GM18951 (cell line): Measurements from ENCODE around the gene URM1.
"Not testable (repeated sequence)": the region's sequence is repeated elsewhere in the genome, so short reads cannot be mapped to it uniquely, and the experiment has no call there.

Experiments used
- POLR2A ChIP-seq: IDR thresholded peaks from 4 replicates; pipeline ENCODE4 v1.6.1; 2011; ENCODE audit warnings: mild to moderate bottlenecking; ENCODE audit not compliant: insufficient read length, insufficient read depth; ENCODE audit errors: extremely low read depth
- in situ Hi-C: fragments of 300-500 bp; cut with MboI; formaldehyde crosslinking; loops from one replicate; pipeline ENCODE4 v1.12.0; 2022; ENCODE audit warnings: low sequenced_read_pairs, mixed read lengths, inconsistent platforms; ENCODE audit not compliant: unreplicated experiment

Gene URM1

DNA sequence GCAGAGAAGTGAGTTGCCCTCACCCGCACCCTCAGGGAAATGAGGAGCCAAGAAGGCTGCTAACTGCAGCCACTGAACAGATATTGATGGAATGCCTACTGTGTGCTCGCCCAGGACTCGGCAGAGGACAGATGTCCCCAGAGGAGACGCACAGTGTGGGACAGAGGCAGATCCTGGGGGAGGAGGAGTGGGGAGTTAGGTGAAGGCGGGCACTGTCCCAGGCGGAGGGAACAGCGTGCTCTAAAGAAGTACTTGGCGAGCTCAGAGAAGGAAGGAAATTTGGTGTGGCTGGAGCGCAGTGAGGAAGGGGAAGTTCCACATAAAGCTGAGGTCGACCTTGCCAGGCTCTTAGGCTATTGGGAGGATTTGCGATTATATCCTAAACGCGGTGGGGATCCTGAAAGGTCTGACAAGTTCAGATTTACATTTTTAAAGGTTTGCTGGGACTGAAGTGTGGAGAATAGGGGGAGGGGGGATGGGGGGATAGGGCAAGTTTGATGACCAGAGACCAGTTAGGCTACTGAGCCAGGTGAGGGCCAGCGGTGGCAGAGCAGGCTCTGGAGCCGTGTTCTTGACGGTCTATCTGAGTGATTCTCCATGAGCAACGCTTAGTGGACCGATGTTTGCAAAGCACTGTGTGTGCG is 25.9 kb downstream of the URM1 start:
- no peak for TF ChIP-seq POLR2A
- in situ Hi-C loops, result no loop called here

DNA sequence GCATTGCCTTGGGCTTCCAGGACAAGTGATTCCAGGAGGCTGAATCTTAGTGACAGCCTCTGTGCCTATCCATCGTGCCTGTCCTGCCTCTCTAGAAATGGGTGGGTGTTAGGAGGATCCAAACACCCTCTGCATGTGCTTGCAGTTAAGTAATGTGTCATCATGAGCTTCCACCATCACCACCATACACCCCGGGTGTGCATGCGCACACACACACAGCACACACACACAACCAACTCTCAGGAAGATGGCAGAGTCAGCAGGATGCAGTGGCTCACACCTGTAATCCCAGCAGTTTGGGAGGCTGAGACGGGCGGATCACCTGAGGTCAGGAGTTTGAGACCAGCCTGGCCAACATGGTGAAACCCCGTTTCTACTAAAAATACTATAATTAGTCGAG is 26.7 kb downstream of the URM1 start:
- in situ Hi-C loops, result no loop called here
- TF ChIP-seq POLR2A, result no peak

GRCh38 chr9:128399861-128400260 is 28.7 kb downstream of the URM1 start:
- TF ChIP-seq POLR2A, result no peak
- in situ Hi-C loops, result no loop called here

DNA sequence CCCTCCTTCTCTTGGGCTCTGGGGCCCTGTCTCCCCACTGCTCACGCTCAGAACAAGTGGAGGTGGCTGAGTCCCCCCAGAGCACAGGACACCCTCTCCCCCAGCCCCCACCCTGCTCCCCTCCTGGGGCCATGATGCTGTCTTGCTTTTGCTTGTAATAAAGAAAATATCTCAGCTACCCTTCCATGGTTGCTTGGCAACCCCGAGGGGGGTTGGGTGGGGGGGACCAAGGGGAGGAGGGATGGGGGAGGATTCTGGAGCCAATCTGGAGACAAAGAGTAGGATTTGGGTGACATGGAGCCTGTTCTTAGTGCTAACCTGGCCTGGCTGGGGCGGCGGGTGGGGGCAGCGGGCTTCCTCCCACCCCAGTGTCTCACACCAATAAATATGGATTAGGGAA is 33.4 kb downstream of the URM1 start:
- in situ Hi-C loops, result no loop called here

DNA sequence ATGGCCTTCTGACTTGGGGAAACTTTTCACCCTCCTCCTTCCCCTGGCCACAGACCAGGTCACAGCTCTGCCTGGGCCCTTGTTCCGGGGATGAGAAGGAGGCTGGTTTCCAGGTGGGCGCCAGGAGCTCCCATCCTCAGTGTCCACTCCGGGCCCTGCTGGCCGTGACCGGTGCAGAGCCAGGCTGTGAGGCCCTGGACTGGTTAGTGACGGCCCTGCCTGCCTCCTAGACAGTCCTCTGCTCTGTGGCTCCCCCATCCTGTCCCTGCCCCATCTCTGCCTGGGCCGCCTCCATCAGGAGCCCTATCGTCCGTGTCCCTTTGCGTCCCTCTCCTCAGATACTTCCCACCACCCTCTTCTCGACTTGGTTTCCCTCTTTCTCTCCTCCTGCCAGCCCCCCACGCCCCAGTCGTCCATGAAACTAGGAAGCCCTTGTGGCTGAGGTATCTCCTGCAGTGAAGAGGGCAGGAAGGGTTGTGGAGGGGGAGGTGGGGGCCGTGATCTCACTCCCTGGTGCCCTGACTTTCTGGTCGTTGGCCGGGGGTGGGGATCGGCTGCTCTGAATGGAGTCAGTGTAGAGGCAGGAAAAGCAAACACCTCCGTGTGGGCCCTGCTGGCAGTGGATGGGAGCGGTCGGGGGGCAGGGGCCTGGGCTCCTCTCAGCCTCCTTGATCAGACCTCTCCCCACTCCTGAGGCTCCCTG is 34.1 kb downstream of the URM1 start:
- in situ Hi-C loops, result no loop called here
- TF ChIP-seq POLR2A, result no peak

More for the DNA sequence above, 33.4 kb downstream of the URM1 start:
- no peak for TF ChIP-seq POLR2A

DNA sequence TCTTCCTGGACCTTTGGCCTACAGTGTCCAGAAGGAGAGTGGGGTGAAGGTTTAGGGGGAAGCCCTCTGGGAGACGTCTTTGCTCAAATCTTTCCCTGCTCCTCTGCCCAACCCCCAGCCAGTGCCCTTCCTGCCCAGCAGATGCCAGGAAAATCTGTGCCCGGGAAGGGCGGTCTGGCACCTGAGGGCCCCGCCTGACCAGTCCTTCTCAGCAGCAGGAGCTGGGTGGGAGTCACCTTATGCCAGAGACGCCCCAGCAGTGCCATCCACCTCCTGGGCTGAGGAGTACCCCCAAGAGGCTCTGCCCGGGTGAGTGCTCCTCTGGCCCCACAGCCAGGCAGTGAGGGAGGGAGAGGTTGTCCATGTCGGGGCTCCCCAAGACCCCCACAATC is 34.6 kb downstream of the URM1 start:
- TF ChIP-seq POLR2A, result no peak

DNA sequence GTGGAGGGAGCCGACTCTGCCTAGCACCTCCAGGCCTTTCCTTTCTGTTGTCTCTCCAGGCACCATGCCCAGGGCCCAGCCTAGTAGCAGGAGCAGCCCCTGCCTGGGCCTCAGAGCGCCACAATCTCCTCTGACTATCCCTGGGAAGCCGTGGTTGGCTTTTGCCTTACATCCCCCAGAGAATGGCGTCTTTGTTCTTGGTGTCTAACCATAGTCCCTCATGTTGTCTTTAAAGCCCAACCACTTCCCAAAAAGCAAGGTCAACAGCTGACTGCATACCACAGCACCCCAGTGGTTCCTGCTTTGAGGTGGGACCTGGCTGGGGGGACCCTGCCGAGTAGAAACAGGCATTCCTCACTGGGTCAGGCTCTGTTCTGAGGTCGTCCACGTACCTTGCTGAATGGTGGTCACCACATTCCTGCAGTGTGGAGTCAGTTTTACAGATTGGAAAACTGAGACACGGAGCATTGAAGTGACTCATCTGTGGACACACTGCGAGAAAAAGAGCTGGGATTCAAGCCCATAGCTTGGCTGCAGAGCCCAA is 35.7 kb downstream of the URM1 start:
- in situ Hi-C loops, result no loop called here
- TF ChIP-seq POLR2A, result no peak

More for the DNA sequence above, 34.6 kb downstream of the URM1 start:
- in situ Hi-C loops, result no loop called here

DNA sequence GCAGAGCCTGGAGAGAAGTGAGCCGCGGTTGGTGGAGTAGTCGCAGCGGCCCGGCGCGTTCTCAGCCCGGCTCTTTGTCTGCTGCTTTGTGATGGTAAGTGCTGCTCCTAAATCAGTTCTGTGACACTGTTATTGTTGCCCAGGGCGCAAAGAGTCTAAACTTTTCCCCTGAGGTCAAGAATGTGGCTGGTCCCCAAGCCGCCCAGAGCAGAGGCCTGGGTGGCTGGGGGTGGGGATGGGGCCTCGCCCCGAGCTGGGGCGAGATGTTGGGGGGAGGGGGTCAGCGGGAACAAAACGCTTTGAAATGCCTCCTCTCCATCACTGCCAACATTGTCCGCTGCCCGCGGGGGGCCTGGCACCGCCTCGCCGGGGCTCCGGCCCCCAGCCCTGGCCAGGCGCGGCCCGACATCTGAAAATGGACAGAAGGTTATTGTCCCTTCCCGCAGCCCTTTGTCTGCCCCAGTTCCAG is 37.8 kb downstream of the URM1 start:
- no peak for TF ChIP-seq POLR2A
- in situ Hi-C loops, result no loop called here

DNA sequence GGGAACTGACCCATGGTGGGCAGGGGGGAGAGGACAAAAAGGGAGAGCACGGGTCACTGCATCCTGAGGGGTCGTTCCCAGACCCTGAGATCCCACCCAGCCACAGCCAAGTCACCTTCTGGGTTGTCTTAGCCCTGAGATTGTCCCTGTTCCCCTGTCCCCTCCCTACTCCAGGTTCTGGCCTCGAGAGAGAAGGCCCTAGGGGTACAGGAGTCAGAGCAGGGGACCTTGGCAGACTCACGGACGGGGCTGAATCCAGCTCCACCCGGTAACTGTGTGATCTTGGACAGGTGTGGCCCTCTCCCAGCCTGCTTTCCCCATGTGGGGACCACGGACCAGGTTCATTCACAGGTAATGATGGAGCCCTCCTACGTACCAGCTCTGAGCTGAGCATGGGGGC is 38.3 kb downstream of the URM1 start:
- in situ Hi-C loops, result no loop called here
- TF ChIP-seq POLR2A, result no peak

DNA sequence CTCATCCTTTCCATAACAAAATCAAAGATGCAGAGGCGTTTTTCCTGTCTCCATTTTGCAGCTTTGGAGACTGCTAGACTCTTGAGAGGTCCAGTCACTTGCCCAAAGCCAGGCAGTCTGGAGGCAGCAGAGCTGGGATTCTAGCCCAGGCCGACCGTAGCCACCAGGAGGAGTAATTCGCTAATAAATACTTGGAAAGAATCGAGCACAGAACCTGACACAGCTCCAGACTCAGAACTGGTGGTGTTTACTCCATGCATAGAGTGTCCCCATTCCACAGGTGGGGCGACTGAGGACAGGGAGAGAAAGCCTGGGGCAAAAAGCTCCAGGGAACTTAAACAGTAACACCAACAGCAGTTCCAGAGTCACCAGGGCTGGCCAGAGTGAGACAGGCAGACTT is 38.8 kb downstream of the URM1 start:
- TF ChIP-seq POLR2A, result no peak
- in situ Hi-C loops, result no loop called here

DNA sequence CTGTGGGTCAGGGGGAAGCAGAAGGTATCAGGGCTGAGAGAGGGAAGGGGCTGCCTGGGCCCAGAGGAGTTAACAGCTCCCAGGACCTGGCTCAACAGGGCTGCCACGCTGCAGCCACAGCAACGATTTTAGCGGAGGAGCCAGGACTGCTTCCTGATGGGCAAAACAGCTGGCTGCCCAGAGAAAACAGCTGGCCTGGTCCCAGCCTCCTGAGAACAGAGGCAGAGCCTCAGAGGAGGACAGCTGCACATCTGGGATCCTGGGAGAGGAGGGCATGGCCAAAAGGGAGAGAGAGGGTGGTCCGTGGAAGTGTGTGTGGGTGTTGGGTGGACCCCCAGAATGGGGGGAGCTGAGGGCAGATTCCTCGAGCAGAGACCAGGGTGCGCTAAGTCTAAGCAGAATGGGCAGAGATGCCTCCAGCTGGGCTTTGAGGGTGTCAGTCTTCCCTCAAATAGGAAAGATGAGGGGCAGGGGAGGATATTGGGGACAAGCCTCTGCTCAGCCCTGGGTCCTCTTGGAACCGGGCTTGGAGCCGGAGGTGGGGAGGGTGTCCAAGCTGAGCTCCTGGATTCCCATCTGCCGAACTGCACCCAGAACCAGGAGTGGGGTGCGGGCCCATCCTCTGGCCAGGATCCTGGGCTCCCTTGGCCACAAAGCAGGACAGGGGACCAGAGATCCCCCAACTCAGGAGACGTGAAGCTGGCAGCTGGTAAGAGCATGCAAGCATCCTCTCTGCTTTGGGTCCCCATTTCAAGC is 40.4 kb downstream of the URM1 start:
- no peak for TF ChIP-seq POLR2A
- in situ Hi-C loops, result no loop called here

DNA sequence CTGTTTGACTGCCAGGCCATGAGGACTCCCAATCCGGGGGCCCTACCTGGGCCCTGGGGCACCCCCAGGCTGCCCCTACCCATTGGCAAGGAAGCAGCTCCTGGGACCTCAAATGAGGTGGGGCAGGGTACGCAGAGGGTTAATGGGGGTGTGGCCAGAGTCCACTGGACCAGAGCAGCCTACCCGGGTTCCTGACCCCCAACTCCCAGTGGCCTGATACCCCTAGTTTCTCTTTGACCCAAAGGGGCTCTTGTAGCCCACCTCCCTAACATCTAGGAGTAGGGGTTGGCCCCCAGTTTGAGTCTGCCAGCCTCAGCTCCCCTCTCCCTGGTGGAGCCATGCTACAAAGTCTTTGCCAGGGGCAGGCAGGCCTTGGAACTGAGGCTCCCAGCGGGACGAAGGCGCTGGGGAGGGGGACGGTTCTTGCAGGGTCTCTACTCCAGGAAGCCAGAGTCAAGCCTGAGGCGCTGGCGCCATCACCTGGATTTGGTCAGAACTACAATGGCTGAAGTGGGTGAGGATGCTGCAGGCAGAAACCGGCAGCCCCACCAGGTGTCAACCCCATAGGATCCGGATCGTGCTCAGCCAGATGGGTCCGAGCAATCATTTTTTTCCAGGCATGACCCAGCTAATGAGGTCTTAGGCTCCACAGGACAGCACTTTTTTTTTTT is 41.1 kb downstream of the URM1 start:
- in situ Hi-C loops, result no loop called here
- no peak for TF ChIP-seq POLR2A

DNA sequence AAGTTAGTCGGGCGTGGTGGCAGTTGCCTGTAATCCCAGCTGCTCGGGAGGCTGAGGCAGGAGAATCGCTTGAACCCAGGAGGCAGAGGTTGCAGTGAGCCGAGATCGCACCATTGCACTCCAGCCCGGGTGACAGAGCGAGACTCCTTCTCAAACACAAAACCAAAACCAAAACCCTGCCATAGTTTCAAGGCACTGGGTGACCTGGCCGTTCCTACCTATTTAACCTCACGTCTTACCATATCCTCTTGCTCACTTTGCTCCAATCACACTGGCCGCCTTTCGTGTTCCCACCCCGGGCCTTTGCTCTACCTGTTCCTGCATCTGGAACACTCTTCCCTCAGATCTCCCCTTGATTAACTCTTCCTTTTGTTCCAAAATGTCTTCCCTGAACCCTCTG is 42.6 kb downstream of the URM1 start:
- in situ Hi-C loops, result not testable (repeated sequence)

- in situ Hi-C loops, result no loop called here
- no peak for TF ChIP-seq POLR2A
Measured at GRCh38 chr9:128414461-128414860, 43.3 kb downstream of the URM1 start.
